ENCODE data around the gene TRHDE.
"Not testable (repeated sequence)": the region's sequence is repeated elsewhere in the genome, so short reads cannot be mapped to it uniquely, and the experiment has no call there.

TRHDE gene

DNA sequence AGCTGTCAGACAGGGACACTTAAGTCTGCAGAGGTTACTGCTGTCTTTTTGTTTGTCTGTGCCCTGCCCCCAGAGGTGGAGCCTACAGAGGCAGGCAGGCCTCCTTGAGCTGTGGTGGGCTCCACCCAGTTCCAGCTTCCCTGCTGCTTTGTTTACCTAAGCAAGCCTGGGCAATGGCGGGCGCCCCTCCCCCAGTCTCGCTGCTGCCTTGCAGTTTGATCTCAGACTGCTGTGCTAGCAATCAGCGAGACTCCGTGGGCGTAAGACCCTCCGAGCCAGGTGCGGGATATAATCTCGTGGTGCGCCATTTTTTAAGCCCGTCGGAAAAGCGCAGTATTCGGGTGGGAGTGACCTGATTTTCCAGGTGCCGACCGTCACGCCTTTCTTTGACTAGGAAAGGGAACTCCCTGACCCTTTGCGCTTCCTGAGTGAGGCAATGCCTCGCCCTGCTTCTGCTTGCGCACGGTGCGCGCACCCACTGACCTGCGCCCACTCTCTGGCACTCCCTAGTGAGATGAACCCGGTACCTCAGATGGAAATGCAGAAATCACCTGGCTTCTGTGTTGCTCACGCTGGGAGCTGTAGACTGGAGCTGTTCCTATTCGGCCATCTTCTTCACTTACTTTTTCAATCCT, 248.0 kb downstream of the TRHDE start:
- H3K9me3 ChIP-seq (ENCODE audit: control insufficient read depth, insufficient read depth, low read depth, low read length); H3K27ac ChIP-seq (ENCODE audit: extremely low read depth, low read depth, low read length); H3K4me1 ChIP-seq (ENCODE audit: control insufficient read depth, insufficient read depth, low read length); H3K36me3 ChIP-seq (ENCODE audit: control insufficient read depth in 2 of 2, insufficient read depth in 1 of 2, low read length in 2 of 2); H3K4me3 ChIP-seq (ENCODE audit: low read depth, low read length); CTCF ChIA-PET; POLR2A ChIA-PET: not testable (repeated sequence)

GRCh38 chr12:72521326-72521725, 249.2 kb downstream of the TRHDE start:
- Histone ChIP-seq H3K4me1 (ENCODE audit: control insufficient read depth, insufficient read depth, low read length) (no peaks in the 10 kb centered on the region), H3K27ac (ENCODE audit: extremely low read depth, low read depth, low read length) (no peak overlapping the region), H3K4me3 (ENCODE audit: low read depth, low read length) (no peak overlapping the region), H3K9me3 (ENCODE audit: control insufficient read depth, insufficient read depth, low read depth, low read length) (no peaks in the 10 kb centered on the region), H3K36me3 (ENCODE audit: control insufficient read depth in 2 of 2, insufficient read depth in 1 of 2, low read length in 2 of 2) (no peaks in the 10 kb centered on the region)
- TF ChIP-seq ZNF146 (tag by site-specific recombination; IDR thresholded peaks at IDR 0.05) (no peak), ZNF626 (tag by site-specific recombination; IDR thresholded peaks at IDR 0.05) (no peak), ZNF549 (tag by site-specific recombination; IDR thresholded peaks at IDR 0.05) (no peak), ZNF23 (tag by site-specific recombination; IDR thresholded peaks at IDR 0.05; ENCODE audit: borderline replicate concordance) (no peak), ZNF560 (tag by site-specific recombination; IDR thresholded peaks at IDR 0.05; ENCODE audit: borderline replicate concordance) (no peak)
- TF ChIP-seq, protein P1, sequence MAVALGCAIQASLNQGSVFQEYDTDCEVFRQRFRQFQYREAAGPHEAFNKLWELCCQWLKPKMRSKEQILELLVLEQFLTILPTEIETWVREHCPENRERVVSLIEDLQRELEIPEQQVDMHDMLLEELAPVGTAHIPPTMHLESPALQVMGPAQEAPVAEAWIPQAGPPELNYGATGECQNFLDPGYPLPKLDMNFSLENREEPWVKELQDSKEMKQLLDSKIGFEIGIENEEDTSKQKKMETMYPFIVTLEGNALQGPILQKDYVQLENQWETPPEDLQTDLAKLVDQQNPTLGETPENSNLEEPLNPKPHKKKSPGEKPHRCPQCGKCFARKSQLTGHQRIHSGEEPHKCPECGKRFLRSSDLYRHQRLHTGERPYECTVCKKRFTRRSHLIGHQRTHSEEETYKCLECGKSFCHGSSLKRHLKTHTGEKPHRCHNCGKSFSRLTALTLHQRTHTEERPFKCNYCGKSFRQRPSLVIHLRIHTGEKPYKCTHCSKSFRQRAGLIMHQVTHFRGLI (tag by site-specific recombination; IDR thresholded peaks at IDR 0.05) = no peak
- POLR2A ChIA-PET = no interaction called here
- CTCF ChIA-PET = no interaction called here

DNA sequence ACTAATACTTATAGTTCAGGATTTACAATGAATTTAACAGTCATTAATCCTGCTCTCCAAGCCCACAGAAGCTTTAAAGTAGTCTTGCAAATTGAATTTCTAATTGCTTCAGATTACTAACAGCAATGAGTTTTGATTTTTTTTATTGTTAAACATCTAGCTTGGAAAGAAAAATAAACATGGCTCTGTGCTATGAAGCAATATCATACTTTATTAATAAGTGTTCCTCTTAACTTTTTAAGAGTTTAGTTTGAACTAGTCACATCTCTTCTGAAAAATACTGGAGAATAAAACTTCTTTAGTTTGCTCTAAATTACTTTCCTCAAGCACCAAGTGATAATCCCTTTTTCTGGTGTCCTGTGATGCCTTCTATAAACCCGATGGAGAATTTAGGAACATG, 250.2 kb downstream of the TRHDE start:
- ChIA-PET CTCF (no interaction called here), POLR2A (no interaction called here)
- no peaks in the 10 kb centered on the region for H3K4me1 ChIP-seq (ENCODE audit: control insufficient read depth, insufficient read depth, low read length)
- H3K36me3 ChIP-seq (ENCODE audit: control insufficient read depth in 2 of 2, insufficient read depth in 1 of 2, low read length in 2 of 2) = no peaks in the 10 kb centered on the region
- TF ChIP-seq ZNF133 (tag by site-specific recombination; IDR thresholded peaks at IDR 0.05) (no peak), ZNF521 (tag by site-specific recombination; IDR thresholded peaks at IDR 0.05) (no peak), ZNF23 (tag by site-specific recombination; IDR thresholded peaks at IDR 0.05; ENCODE audit: borderline replicate concordance) (no peak), GLI4 (tag by site-specific recombination; IDR thresholded peaks at IDR 0.05) (no peak), ZNF274 (IDR thresholded peaks at IDR 0.05; ENCODE audit: low read length) (no peak), ZNF274 (tag by site-specific recombination; IDR thresholded peaks at IDR 0.05; ENCODE audit: borderline replicate concordance) (no peak), ZNF549 (tag by site-specific recombination; IDR thresholded peaks at IDR 0.05) (no peak), ZNF112 (tag by site-specific recombination; IDR thresholded peaks at IDR 0.05) (no peak), ZNF555 (tag by site-specific recombination; conservative IDR thresholded peaks at IDR 0.05) (no peak)
- no peak overlapping the region for H3K27ac ChIP-seq (ENCODE audit: extremely low read depth, low read depth, low read length)
- no peak overlapping the region for H3K4me3 ChIP-seq (ENCODE audit: low read depth, low read length)
- no peaks in the 10 kb centered on the region for H3K9me3 ChIP-seq (ENCODE audit: control insufficient read depth, insufficient read depth, low read depth, low read length)

DNA sequence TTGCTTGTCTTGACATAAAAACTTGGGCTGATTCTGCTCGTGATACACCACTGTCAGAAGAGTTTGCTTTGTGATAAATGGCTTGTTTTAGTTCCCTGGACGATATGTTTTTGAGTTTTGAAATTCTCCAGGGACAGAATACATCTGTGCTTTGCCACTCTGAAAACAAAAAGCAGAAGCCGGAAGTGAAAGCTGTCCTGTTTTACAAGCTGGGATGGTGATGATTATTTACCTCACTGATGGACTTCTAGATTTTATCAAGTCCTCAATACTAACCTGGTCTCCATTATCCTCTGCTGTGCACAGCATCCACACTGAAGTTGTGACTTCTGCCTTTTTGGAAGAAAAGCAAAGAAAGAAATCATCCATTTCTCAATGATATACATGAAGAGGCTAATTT, 251.6 kb downstream of the TRHDE start:
- CTCF ChIA-PET = no interaction called here
- POLR2A ChIA-PET = no interaction called here
- Histone ChIP-seq H3K4me3 (ENCODE audit: low read depth, low read length) (no peak overlapping the region), H3K27ac (ENCODE audit: extremely low read depth, low read depth, low read length) (no peak overlapping the region), H3K9me3 (ENCODE audit: control insufficient read depth, insufficient read depth, low read depth, low read length) (no peaks in the 10 kb centered on the region), H3K36me3 (ENCODE audit: control insufficient read depth in 2 of 2, insufficient read depth in 1 of 2, low read length in 2 of 2) (no peaks in the 10 kb centered on the region), H3K4me1 (ENCODE audit: control insufficient read depth, insufficient read depth, low read length) (no peaks in the 10 kb centered on the region)
- TF ChIP-seq GLI4 (tag by site-specific recombination; IDR thresholded peaks at IDR 0.05) (no peak), ZNF433 (tag by site-specific recombination; IDR thresholded peaks at IDR 0.05; ENCODE audit: low read depth) (no peak), MEIS1 (CRISPR knock-in tag; IDR thresholded peaks at IDR 0.05; ENCODE audit: borderline replicate concordance) (no peak), ZNF624 (tag by site-specific recombination; IDR thresholded peaks at IDR 0.05) (no peak), ZNF707 (tag by site-specific recombination; IDR thresholded peaks at IDR 0.05) (no peak), ZNF571 (tag by site-specific recombination; IDR thresholded peaks at IDR 0.05) (no peak), ZNF324 (tag by site-specific recombination; IDR thresholded peaks at IDR 0.05) (no peak), MYNN (tag by site-specific recombination; IDR thresholded peaks at IDR 0.05; ENCODE audit: borderline replicate concordance) (no peak), YY1 (tag by site-specific recombination; IDR thresholded peaks at IDR 0.05) (no peak), TCF7L2 (IDR thresholded peaks at IDR 0.05; ENCODE audit: borderline replicate concordance, low read depth, low read length) (no peak), ZNF560 (tag by site-specific recombination; IDR thresholded peaks at IDR 0.05; ENCODE audit: borderline replicate concordance) (no peak), KLF7 (tag by site-specific recombination; IDR thresholded peaks at IDR 0.05; ENCODE audit: borderline replicate concordance) (no peak)
- TF ChIP-seq, protein P2, sequence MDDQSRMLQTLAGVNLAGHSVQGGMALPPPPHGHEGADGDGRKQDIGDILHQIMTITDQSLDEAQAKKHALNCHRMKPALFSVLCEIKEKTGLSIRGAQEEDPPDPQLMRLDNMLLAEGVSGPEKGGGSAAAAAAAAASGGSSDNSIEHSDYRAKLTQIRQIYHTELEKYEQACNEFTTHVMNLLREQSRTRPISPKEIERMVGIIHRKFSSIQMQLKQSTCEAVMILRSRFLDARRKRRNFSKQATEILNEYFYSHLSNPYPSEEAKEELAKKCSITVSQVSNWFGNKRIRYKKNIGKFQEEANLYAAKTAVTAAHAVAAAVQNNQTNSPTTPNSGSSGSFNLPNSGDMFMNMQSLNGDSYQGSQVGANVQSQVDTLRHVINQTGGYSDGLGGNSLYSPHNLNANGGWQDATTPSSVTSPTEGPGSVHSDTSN (CRISPR knock-in tag; IDR thresholded peaks at IDR 0.05) = no peak
